HG03521 (cell line): ENCODE results near the gene TMEM9B.
A peak's percentile ranks its signal among the peaks of the same experiment; 100 is the strongest.
"Not testable (repeated sequence)": the region's sequence is repeated elsewhere in the genome, so short reads cannot be mapped to it uniquely, and the experiment has no call there.

ENCODE experiments used
- ATAC-seq: cut with Tn5 transposase; IDR thresholded peaks from one replicate; pipeline ENCODE4 v1.9.1; 2021; ENCODE audit warnings: mild to moderate bottlenecking, moderate library complexity; ENCODE audit not compliant: unreplicated experiment

TMEM9B gene

GRCh38 chr11:8979365-8979764, 15.1 kb upstream of the TMEM9B start:
- not testable (repeated sequence) for ATAC-seq

DNA sequence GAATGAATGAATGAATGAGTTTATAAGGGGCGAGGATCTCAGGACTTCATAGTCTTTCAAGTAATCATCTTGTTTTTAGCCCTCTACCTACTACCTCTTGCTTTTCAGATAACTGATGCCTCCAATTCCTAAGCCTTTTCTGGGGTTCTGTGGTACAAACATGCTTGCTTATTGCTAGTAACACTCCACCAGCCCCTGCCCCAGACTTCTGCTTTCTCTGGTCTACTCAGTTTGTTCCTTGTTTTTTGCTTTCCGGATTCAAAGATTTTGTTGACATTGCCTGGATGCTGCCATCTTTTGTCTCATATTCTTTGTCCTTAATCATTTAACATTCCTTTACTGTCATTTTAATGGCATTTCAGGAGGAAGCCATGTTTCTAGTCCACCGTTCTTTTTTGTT, 8.9 kb upstream of the TMEM9B start:
- no peak for ATAC-seq

DNA sequence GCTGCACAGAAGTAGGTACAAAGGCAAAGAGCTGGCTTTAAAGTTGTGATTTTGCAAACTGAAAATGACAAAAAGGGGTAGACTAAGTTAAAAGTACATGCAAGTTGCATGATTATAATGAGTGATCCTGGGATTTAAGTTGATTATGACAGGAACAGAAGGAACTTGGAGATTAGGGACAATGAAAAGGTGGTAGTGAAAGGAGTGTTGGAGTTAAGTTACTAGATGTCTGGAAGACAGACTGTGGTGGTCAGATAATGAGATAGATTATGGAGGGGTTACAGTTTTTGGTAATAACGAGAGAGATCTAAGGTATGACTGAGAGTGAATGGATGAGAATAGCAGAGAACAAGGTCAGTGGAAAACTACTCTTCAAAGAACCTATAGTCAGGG, 7.7 kb upstream of the TMEM9B start:
- ATAC-seq = no peak

GRCh38 chr11:8971196-8971923, 7.1 kb upstream of the TMEM9B start:
- no peak for ATAC-seq

- ATAC-seq = no peak
Observed at GRCh38 chr11:8967184-8967583, 2.9 kb upstream of the TMEM9B start.

GRCh38 chr11:8963569-8964323, 496 bp downstream of the TMEM9B start:
- ATAC-seq = peak; percentile 54

GRCh38 chr11:8962841-8963240, 1.4 kb downstream of the TMEM9B start:
- ATAC-seq = no peak

GRCh38 chr11:8961401-8961800, 2.8 kb downstream of the TMEM9B start:
- no peak for ATAC-seq

DNA sequence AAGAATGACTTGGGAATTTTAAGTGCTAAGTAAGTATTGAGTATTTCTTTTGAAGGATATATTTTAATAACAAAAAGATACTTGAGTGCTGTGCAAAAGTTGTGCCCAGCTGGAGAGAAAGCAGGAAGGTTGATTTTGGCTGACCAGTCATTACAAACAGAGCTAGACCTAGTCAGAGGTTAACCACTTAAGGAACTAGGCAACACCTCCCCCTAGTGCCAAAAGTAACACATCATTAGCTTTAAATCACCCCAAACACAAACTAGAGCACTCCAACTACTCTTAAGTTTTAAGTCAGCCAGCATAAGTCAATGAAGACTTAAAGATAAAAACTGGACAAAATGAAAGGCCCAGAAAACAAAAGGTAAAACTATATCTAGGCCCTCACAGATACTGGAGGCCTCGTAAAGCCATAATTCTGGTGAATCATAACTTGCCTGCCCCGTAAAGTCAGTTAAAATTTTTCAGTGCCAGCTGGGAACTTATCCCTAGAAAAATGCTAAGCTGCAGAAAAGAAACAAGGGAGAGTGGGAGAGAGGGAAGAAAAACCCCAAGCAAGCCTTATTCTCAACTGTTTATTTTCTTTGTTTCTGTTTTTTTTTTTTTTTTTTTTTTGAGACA, 4.6 kb downstream of the TMEM9B start:
- ATAC-seq = no peak

- ATAC-seq = no peak
Observed at GRCh38 chr11:8956860-8957259, 7.4 kb downstream of the TMEM9B start.

- ATAC-seq = no peak
Observed at GRCh38 chr11:8948886-8949285, 15.4 kb downstream of the TMEM9B start.

DNA sequence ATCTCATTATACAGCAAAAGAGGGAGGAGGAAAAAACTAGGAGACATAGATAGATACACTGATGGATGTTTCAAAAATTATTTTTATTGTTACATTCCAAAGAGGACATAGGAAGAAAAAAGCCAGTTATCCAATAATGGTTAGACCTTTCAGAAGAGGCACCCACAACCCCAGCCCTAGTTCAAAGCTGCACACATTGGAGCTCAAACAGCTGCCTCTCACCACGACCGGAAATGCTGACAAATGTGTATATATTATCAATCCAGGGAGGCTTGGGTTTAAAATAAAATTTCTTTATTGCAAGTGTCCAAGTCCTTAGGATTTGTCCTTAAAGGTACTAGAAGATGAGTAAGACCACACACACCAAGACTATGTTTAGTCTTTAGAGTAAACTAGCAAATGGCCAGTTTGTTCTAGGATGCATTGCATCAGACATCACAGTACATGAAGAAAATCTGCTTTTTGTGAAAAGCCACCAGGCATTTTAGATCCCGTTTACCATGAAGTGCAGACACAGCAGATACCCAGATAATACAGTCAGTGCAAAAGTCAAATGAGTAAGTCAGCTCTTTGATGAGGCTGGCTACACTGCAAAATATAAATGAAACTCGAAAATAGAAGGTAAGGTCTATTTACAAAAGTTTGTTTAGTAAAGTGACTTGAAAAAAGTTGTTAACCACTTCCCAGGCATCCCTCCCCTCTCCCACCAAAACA, 16.9 kb downstream of the TMEM9B start:
- ATAC-seq = no peak

DNA sequence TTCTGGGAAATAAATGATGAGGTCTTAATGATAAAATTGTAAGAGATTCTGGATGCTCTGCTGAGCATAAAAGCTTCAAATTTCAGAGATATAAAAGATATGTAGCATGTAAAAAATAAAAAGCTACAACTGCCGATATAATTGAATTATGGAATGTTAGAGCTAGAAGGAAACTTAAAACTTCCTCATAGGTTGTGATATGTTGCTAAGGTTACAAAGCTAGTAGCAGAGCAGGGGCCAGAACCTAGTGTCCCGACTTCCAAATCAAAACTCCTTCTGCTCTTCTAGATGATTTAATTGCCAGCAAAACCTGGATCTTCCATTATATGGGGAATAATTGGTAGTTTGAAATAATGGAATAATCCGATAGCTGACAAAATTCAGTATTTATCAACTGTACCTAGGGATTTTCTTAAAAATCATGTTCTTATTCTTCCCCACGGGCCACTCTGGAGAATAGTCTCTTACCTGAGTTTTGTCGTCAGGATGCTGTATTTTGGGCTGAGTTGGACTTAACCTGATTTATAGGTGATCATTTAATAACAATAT, 21.6 kb downstream of the TMEM9B start, which contains the start of gene ASCL3:
TSS of gene ASCL3 (minus strand) at position 499 of the 549 bp plus-strand sequence. CDS start 4,855 bp downstream, outside the sequence.
- ATAC-seq = no peak

DNA sequence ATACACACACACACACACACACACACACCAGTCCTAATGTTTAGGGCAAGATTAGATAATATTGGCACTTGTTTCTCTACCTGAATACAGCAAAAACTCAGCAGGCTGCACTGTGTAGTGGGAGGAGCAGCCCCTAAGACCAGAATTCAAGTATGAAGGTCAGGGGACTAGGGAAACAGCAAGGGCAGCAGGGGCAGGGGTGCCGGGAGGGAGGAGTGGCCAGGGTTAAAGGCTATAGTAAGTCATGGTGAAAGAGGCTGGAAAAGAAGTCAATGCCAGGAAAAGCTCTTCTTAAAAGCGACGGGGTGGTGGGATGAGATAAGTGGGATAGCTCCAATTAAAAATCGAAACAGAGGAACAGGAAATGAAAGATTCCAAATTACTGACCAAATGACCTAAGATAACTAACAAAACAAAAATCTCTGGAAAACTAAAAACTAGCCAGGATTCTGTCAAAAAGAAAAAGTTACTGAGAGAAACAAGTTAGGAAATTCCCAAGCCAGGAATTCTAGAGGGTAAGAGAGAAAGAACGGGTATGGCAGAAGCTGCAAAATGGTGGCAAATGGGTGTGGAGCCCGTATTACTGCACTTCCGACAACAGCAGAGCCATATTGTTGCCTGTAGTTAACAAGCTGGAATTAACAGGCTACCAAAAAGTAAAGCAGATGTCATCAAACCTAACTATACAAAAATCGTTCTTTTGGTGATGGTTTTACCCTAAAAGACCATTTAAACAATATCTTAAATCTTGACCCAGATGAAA, 22.7 kb downstream of the TMEM9B start:
- no peak for ATAC-seq

- no peak for ATAC-seq
Observed at GRCh38 chr11:8937659-8938058, 26.6 kb downstream of the TMEM9B start.

GRCh38 chr11:8937159-8937558, 27.1 kb downstream of the TMEM9B start:
- ATAC-seq = no peak

- not testable (repeated sequence) for ATAC-seq
Observed at GRCh38 chr11:8935789-8936188, 28.5 kb downstream of the TMEM9B start.

GRCh38 chr11:8934742-8935488, 29.3 kb downstream of the TMEM9B start:
- no peak for ATAC-seq

- ATAC-seq = no peak
Observed at GRCh38 chr11:8933931-8934330, 30.3 kb downstream of the TMEM9B start.
